ENCODE data around the gene NKX3-2.
"Not testable (repeated sequence)": the region's sequence is repeated elsewhere in the genome, so short reads cannot be mapped to it uniquely, and the experiment has no call there.

The NKX3-2 gene

DNA sequence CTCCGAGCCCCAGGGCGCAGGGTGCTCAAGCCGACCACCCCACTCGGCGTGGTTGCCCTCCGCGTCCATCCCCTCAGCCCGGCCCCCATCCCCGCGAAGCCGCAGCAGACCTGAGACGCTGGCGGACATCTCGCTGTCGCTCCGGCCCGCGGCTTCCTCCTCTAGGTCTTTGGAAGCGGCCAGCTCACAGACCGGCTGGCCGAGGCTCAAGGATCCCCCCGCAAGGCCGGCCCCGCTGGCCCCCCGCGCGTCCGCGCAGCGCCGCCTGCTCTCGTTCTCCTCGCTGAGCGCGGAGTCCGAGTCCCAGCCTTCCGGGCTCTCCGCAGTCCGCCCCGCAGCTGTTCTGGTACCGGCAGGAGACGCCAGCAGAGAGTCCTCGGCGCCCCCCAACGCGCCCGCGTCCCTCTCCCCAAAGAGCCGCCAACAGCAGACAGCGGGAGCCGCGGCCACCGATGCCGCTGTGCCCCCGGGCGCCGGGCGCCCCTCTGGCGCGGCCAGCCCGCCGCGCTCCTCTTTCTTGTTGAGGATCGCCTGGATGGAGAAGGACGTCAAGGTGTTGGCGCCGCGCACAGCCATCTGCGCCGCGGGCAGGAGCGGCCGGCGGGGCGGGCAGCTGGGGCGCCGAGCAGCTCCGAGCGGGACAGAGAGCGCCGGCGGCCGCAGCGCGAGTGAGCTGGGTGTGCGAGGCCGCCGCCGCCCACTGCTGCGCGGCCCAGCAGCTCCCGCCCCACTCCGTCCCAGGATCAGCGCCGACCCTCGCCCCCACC is at the start of gene NKX3-2:
Gene NKX3-2, minus strand, starts transcription at position 670 of the 767 bp plus-strand sequence. Its CDS starts 94 bp downstream, at position 576.
- FAIRE-seq = no peak

DNA sequence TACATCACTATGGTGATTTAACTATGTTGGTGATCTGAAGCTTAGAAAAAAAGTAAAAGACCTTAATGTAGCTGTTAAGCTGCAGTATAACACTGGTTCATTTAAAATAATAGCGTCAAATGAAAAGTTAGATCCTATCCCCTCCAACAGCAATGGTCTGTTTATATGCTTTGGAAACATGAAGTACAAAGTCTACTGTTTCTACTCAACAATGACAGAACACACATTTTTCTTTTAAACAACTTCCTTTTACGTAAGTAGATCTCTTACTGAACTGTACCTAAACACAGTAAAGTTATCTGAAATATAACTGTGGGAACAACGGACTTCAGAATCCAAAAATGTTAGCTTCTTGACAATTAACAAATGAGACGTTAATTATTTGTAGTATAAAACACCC is 47.9 kb upstream of the NKX3-2 start:
- no peak for FAIRE-seq

GRCh38 chr4:13590766-13591165 is 46.5 kb upstream of the NKX3-2 start:
- no peak for FAIRE-seq

DNA sequence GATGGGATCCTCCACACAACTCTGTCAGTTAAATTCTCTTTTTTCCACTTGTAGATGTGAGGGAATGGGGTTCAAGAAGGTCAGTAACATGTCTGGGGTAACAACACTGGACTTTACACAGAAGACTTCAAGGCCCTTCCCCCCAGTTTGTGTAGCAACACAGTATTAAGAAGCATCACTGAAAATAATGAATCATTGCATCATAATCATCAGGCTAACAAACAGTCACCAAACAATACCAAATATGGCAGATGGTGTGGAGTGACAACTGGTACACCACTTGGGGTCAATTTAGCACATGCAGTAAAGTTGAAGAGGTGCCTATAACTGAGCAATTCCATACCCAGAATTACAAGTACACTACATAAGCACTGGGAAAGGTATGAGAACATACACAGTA is 44.6 kb upstream of the NKX3-2 start:
- FAIRE-seq = no peak

DNA sequence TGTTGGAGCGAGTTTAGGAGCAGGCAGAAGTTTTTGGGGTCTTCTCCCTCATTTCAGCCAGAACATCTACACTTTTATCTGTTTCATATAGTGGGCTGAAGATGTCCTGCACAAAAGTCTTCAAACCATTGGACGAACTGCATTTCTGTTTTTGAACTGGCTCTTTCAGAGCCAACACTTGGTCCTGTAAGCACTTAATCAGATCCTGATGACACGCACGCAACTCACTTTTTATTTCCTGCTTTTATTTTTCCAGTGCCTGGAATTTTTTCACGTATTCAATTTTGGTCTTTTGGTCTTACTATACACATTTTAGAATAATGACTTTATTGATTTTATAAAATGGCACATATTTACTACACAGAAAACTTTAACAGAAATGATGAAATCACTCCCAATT is 40.2 kb upstream of the NKX3-2 start:
- no peak for FAIRE-seq

DNA sequence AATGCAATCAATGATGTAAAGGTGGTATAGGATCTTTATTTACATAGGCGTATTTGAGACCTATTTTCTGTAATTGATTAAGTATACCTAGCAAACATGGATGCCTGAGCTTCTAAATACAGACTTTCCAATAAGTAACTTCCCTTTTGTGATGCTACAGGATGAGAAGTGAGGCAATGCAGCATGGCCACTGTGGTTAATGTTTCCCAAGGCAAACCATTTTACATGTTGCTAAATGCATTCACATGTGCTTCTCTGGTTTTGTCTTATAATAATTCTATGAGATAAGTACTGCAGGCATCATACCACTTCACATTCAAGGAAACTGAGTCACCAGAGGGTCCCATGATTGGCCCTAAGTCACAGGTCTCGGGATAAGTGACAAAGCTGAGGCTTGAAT is 35.7 kb upstream of the NKX3-2 start:
- FAIRE-seq = no peak

- FAIRE-seq = no peak
These were observed 33.4 kb upstream of the NKX3-2 start for GRCh38 chr4:13577660-13578059.

GRCh38 chr4:13570916-13571315 is 26.6 kb upstream of the NKX3-2 start:
- FAIRE-seq = no peak

DNA sequence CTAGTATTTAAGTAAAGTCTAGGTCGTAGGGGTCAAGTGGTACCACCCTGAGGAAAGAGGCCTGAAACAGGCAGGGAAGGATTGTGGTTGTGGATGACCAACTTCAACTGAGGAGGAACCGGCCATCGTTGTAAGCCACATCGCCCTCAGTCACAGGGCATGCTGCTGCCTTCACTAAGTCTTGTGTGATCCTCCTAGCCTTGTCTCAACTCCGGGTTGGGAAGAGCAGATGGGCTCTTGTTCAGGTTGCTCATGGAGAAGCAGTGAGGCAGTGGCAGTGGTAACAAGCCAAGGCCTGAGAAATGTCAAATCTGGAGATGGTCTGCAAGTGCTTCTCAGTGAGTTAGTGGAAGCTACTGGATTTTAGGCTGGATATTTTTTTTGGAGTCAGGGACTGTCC is 22.8 kb upstream of the NKX3-2 start:
- FAIRE-seq = no peak

DNA sequence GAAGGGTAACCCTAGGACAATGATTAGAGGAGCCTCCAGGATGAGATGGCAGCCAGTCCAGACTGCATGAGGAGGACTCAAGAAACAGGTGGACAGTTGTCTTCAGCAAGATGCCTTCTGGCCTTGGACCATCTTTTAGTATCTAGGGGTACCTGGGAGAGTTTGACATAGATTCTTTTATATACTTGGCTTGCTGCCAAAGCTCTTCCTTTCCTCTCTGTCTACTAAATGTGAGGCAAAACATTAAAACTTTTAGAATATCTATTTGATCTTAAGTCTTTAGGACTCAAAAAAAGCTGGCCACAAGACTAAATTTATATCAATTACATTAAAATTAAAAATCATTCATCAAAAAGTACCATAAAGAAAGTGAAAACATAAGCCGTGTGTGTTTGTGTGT is 18.6 kb upstream of the NKX3-2 start:
- FAIRE-seq = no peak

DNA sequence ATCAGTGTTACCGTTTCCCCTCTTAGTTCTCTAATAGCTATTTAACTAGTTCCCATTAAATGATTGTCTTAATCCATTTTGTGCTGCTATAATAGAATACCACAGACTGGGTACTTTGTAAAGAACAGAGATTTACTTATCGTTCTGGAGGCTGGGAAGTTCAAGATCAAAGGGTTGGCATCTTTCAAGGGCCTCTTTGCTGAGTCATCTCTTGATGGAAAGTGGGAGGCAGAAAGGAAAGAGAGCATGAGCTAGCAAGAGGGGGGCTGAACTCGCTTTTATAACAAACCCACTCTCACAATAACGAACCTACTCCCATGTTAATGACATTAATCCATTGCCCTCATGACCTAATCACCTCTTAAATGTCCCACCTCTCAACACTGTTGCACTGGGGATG is 17.4 kb upstream of the NKX3-2 start:
- no peak for FAIRE-seq

- FAIRE-seq = not testable (repeated sequence)
These were observed 15.8 kb upstream of the NKX3-2 start for GRCh38 chr4:13560111-13560510.

- no peak for FAIRE-seq
These were observed 15.1 kb upstream of the NKX3-2 start for GRCh38 chr4:13559413-13559812.

GRCh38 chr4:13558881-13559280 is 14.6 kb upstream of the NKX3-2 start:
- FAIRE-seq = no peak

- no peak for FAIRE-seq
These were observed 11.0 kb upstream of the NKX3-2 start for GRCh38 chr4:13555325-13555724.

DNA sequence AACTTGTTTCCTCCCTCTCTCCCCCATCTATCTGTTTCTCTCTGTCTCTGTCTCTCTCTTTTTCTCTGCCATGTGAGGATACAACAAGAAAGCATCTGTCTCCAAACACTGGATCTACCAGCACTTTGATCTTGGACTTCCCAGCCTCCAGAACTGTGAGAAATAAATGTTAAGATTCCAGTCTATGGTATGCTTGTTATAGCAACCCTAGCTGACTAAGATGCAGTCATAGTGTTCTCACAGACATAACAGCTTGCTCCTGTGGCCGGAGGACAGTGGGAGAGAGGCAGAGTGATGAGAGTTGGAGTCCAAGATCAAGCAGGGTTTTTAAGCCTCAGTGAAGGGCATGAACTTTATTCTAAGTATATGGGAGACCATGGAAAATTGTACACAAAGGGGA is 8.8 kb upstream of the NKX3-2 start:
- FAIRE-seq = no peak

- FAIRE-seq = no peak
These were observed 4.8 kb upstream of the NKX3-2 start for GRCh38 chr4:13548984-13549546.

DNA sequence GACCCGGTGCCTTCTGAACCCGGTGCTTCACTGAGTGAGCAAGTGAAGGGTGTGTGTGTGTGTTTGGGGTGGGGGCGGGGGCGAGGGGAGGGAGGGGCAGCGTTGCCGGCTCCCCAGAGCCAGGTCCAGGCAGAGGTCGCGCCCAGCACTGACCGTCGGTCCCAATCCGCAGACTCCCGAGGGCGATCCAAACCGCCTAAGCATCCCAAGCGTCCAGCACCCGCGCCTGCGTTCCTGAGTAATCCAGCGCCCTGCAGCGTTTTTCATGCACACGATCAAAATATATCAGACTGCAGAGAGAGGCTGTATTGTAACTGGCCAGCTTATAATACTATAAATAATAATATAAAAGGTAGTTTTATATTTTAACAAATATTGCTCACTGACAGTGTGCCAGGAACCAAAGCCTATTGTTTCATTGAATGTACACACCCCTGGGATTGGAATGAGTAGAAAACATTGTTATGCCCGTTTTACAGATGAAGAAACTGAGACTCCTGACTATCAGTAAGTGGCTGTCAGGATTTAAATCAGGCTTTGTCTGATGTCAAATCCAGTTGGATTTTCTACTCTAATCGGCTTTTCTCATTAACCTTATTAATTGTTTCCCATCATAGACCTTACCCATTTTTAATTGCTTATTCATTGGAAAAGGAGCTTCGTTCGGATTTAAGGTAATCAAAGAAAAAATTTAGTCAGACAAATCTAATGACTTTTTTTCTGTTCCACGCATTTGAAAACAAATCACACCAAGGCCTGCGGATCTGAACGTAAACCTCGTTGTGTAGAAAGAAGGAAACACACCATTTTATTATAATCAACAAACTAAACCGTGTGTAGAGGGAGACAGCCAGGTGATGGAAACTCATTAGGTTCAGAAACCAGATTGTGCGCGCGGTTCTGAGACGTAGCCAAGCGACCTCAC is 4.0 kb upstream of the NKX3-2 start:
- no peak for FAIRE-seq

- FAIRE-seq = no peak
These were observed 3.3 kb upstream of the NKX3-2 start for GRCh38 chr4:13547485-13548041.

GRCh38 chr4:13546941-13547484 is 2.7 kb upstream of the NKX3-2 start:
- no peak for FAIRE-seq

GRCh38 chr4:13546142-13546940 is 2.0 kb upstream of the NKX3-2 start:
- FAIRE-seq = no peak

DNA sequence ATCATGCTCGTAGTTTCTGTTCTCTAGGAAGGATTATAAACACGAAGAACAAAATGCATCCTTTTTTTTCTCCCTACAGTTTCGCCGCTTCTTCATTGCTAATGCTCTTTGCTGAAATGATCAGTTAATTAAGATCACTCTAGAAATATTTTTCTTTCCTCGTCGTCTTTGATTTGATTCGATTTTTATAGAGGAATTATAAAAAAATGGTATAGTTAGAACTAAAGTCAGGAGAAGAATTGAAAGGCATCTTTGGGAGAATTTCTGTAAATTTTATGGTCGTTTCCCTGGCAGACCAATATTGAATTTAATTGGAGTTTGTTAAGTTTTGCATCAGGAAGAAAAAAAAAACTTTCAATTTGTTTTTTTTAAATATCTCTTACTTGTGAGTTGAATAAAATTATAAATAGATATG is 1.1 kb upstream of the NKX3-2 start:
- FAIRE-seq = no peak
